ENCODE data around the gene PDK3.
A peak's percentile ranks its signal among the peaks of the same experiment; 100 is the strongest.

The PDK3 gene

GRCh38 chrX:24482823-24483415, 17.8 kb downstream of the PDK3 start:
- no peak for DNase-seq (ENCODE audit: low spot score)

- no peak for DNase-seq (ENCODE audit: low spot score)
Measured at GRCh38 chrX:24483596-24483995, 18.5 kb downstream of the PDK3 start.

GRCh38 chrX:24485323-24485722, 20.2 kb downstream of the PDK3 start:
- no peak for DNase-seq (ENCODE audit: low spot score)

- no peak for DNase-seq (ENCODE audit: low spot score)
Measured at GRCh38 chrX:24485976-24486680, 21.0 kb downstream of the PDK3 start.

GRCh38 chrX:24487571-24487970, 22.5 kb downstream of the PDK3 start:
- DNase-seq (ENCODE audit: low spot score): no peak

GRCh38 chrX:24491741-24492140, 26.7 kb downstream of the PDK3 start:
- no peak for DNase-seq (ENCODE audit: low spot score)

GRCh38 chrX:24493740-24494581, 28.9 kb downstream of the PDK3 start:
- DNase-seq (ENCODE audit: low spot score): no peak

- DNase-seq (ENCODE audit: low spot score): peak; percentile 19
Measured at GRCh38 chrX:24494647-24495075, 29.6 kb downstream of the PDK3 start.

GRCh38 chrX:24495700-24496099, 30.6 kb downstream of the PDK3 start:
- no peak for DNase-seq (ENCODE audit: low spot score)

- no peak for DNase-seq (ENCODE audit: low spot score)
Measured at GRCh38 chrX:24498181-24498580, 33.1 kb downstream of the PDK3 start.

- peak; percentile 26 for DNase-seq (ENCODE audit: low spot score)
Measured at GRCh38 chrX:24498975-24499374, 33.9 kb downstream of the PDK3 start.

GRCh38 chrX:24506082-24506481, 41.0 kb downstream of the PDK3 start:
- DNase-seq (ENCODE audit: low spot score): no peak

- DNase-seq (ENCODE audit: low spot score): no peak
Measured at GRCh38 chrX:24508375-24508774, 43.3 kb downstream of the PDK3 start.

- no peak for DNase-seq (ENCODE audit: low spot score)
Measured at GRCh38 chrX:24513416-24513815, 48.3 kb downstream of the PDK3 start.

GRCh38 chrX:24515447-24515846, 50.4 kb downstream of the PDK3 start:
- no peak for DNase-seq (ENCODE audit: low spot score)

GRCh38 chrX:24520472-24520871, 55.4 kb downstream of the PDK3 start:
- DNase-seq (ENCODE audit: low spot score): no peak

- no peak for DNase-seq (ENCODE audit: low spot score)
Measured at GRCh38 chrX:24525455-24525854, 60.4 kb downstream of the PDK3 start.

- no peak for DNase-seq (ENCODE audit: low spot score)
Measured at GRCh38 chrX:24526616-24527015, 61.5 kb downstream of the PDK3 start.

- no peak for DNase-seq (ENCODE audit: low spot score)
Measured at GRCh38 chrX:24528605-24529004, 63.5 kb downstream of the PDK3 start.

- DNase-seq (ENCODE audit: low spot score): no peak
Measured at GRCh38 chrX:24536551-24536950, 71.5 kb downstream of the PDK3 start.

- DNase-seq (ENCODE audit: low spot score): no peak
Measured at GRCh38 chrX:24542756-24543155, 77.7 kb downstream of the PDK3 start.

GRCh38 chrX:24547961-24548360, 82.9 kb downstream of the PDK3 start:
- no peak for DNase-seq (ENCODE audit: low spot score)

- DNase-seq (ENCODE audit: low spot score): no peak
Measured at GRCh38 chrX:24550166-24550565, 85.1 kb downstream of the PDK3 start.

All from kidney capillary endothelial cell (primary cell).